HG03139 (cell line): ENCODE data around the gene CCDC88B.

Experiments
- ATAC-seq: cut with Tn5 transposase; IDR thresholded peaks from one replicate; pipeline ENCODE4 v1.9.1; 2021; ENCODE audit not compliant: unreplicated experiment

Gene CCDC88B

GRCh38 chr11:64342869-64343745 lies 3.1 kb downstream of the CCDC88B start:
- ATAC-seq: no peak

- no peak for ATAC-seq
Measured at GRCh38 chr11:64343767-64344559, 4.0 kb downstream of the CCDC88B start.

GRCh38 chr11:64344787-64345186 lies 4.8 kb downstream of the CCDC88B start:
- no peak for ATAC-seq

- ATAC-seq: no peak
Measured at GRCh38 chr11:64347193-64347867, 7.3 kb downstream of the CCDC88B start.

- no peak for ATAC-seq
Measured at GRCh38 chr11:64348383-64349024, 8.5 kb downstream of the CCDC88B start.

- no peak for ATAC-seq
Measured at GRCh38 chr11:64349025-64349387, 9.0 kb downstream of the CCDC88B start.

GRCh38 chr11:64349404-64349803 lies 9.4 kb downstream of the CCDC88B start:
- no peak for ATAC-seq

GRCh38 chr11:64351136-64351631 lies 11.2 kb downstream of the CCDC88B start:
- no peak for ATAC-seq

GRCh38 chr11:64352099-64352994 lies 12.3 kb downstream of the CCDC88B start:
- ATAC-seq: no peak

- ATAC-seq: no peak
Measured at GRCh38 chr11:64352995-64353714, 13.2 kb downstream of the CCDC88B start.

- ATAC-seq: no peak
Measured at GRCh38 chr11:64353715-64354506, 13.9 kb downstream of the CCDC88B start.

GRCh38 chr11:64355078-64355940 lies 15.3 kb downstream of the CCDC88B start:
- ATAC-seq: no peak

- ATAC-seq: no peak
Measured at GRCh38 chr11:64356498-64357411, 16.8 kb downstream of the CCDC88B start.

GRCh38 chr11:64357446-64357845 lies 17.4 kb downstream of the CCDC88B start:
- ATAC-seq: no peak

GRCh38 chr11:64357904-64358535 lies 18.0 kb downstream of the CCDC88B start:
- ATAC-seq: no peak

GRCh38 chr11:64358536-64358906 lies 18.5 kb downstream of the CCDC88B start:
- no peak for ATAC-seq
